ENCODE measurements around the gene FMN1.

DNA sequence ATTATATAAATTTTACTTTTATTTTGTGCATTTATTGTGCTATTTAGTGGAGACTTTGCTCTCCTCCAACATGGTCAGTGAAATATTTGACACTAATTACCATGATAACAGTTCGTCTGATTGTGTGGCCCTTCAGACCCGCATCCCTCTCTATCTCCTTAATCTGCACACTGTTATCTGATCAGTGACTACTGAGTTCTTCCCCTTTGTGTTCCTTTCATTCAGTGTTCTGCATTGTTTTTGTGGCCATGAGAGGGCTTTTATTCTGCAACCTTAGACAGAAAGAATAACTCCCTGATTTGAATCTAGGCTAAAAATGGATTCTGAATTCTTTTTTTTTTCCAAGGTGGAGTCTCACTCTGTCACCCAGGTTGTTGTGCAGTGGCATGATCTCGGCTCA lies 11.9 kb upstream of the FMN1 start:
- TF ChIP-seq POLR2A (IDR thresholded peaks at IDR 0.05; ENCODE audit: low read length) = no peak
- no peak for TF ChIP-seq EP300 (IDR thresholded peaks at IDR 0.05)
- no peak for TF ChIP-seq RAD21 (conservative IDR thresholded peaks at IDR 0.05 in 1 of 2, IDR thresholded peaks at IDR 0.05 in 1 of 2)
- TF ChIP-seq RCOR1 (IDR thresholded peaks at IDR 0.05; ENCODE audit: low read depth, low read length) = no peak
- TF ChIP-seq FOSL2 (IDR thresholded peaks at IDR 0.05) = no peak
- TF ChIP-seq FOSL2 (CRISPR knock-in tag; IDR thresholded peaks at IDR 0.05) = no peak

Data from A549 (cell line).